HFFc6 (cell line): ENCODE results near the gene KCNAB1. TPM values are rescaled to one million over a fixed set of nuclear protein-coding genes. Genes with fewer than 3 reads are reported as not detected.

Experiments
- DNase-seq: peaks from one replicate; pipeline ENCODE4 v3.0.0-alpha.2; 2018
- H3K27ac Mint-ChIP-seq: 2 replicates; pipeline ENCODE4 v1.8.0; 2020; ENCODE audit warnings: mild to moderate bottlenecking, mixed read lengths
- H3K27me3 Mint-ChIP-seq: 2 replicates; pipeline ENCODE4 v1.8.0; 2021; ENCODE audit warnings: mild to moderate bottlenecking, moderate library complexity, mixed read lengths; ENCODE audit not compliant: insufficient read depth
- H3K36me3 Mint-ChIP-seq: 2 replicates; pipeline ENCODE4 v1.8.0; 2021; ENCODE audit warnings: low read depth, mixed read lengths
- H3K4me1 Mint-ChIP-seq: 2 replicates; pipeline ENCODE4 v1.8.0; 2020; ENCODE audit warnings: low read depth, mixed read lengths
- H3K4me3 Mint-ChIP-seq: 2 replicates; pipeline ENCODE4 v1.8.0; 2020; ENCODE audit warnings: mild to moderate bottlenecking, moderate library complexity, mixed read lengths
- H3K9me3 Mint-ChIP-seq: 2 replicates; pipeline ENCODE4 v1.8.0; 2020; ENCODE audit warnings: mild to moderate bottlenecking, mixed read lengths
- CTCF ChIP-seq: fragments of 200-600 bp; sonication (generic); IDR thresholded peaks from 2 replicates; pipeline ENCODE4 v1.5.0; 2021; ENCODE audit warnings: antibody characterized with exemption, mild to moderate bottlenecking
- total RNA-seq, 6 experiments: library from RNA; stranded (reverse); fragmentation: NEBNext Ultra II Directional; extraction: Animal tissue kit (Norgen Biotek cat#: 25700); gene quantifications; 2 replicates in 1 of 6; 3 replicates in 5 of 6; pipeline ENCODE4 v1.2.3, GENCODE V29; 2021

KCNAB1 gene
- total RNA-seq, 6 experiments from 2014 or later: not detected

- H3K9me3 Mint-ChIP-seq: no peaks in the 10 kb centered on the region
- no peaks in the 10 kb centered on the region for H3K4me1 Mint-ChIP-seq
These were observed 228.7 kb downstream of the KCNAB1 start for GRCh38 chr3:156349111-156349510.

GRCh38 chr3:156349978-156350377 lies 229.6 kb downstream of the KCNAB1 start:
- no peak overlapping the region for H3K27ac Mint-ChIP-seq
- H3K27me3 Mint-ChIP-seq: no peaks in the 10 kb centered on the region; the same call in 1 of the 2 replicates
- H3K9me3 Mint-ChIP-seq: no peaks in the 10 kb centered on the region
- H3K4me1 Mint-ChIP-seq: no peaks in the 10 kb centered on the region
- no peak for DNase-seq
- no peaks in the 10 kb centered on the region for H3K36me3 Mint-ChIP-seq
- no peak overlapping the region for H3K4me3 Mint-ChIP-seq
- no peak for TF ChIP-seq CTCF

More at GRCh38 chr3:156349111-156349510, 228.7 kb downstream of the KCNAB1 start:
- no peak for TF ChIP-seq CTCF
- no peaks in the 10 kb centered on the region for H3K36me3 Mint-ChIP-seq
- no peaks in the 10 kb centered on the region; the same call in 1 of the 2 replicates for H3K27me3 Mint-ChIP-seq
- DNase-seq: no peak
- no peak overlapping the region for H3K4me3 Mint-ChIP-seq
- H3K27ac Mint-ChIP-seq: no peak overlapping the region

GRCh38 chr3:156350781-156351180 lies 230.4 kb downstream of the KCNAB1 start:
- no peaks in the 10 kb centered on the region for H3K4me1 Mint-ChIP-seq
- no peak overlapping the region for H3K4me3 Mint-ChIP-seq
- no peaks in the 10 kb centered on the region for H3K9me3 Mint-ChIP-seq
- DNase-seq: no peak
- no peak for TF ChIP-seq CTCF
- H3K27ac Mint-ChIP-seq: no peak overlapping the region
- H3K36me3 Mint-ChIP-seq: no peaks in the 10 kb centered on the region
- no peaks in the 10 kb centered on the region; the same call in 1 of the 2 replicates for H3K27me3 Mint-ChIP-seq

GRCh38 chr3:156351783-156352182 lies 231.4 kb downstream of the KCNAB1 start:
- no peaks in the 10 kb centered on the region for H3K36me3 Mint-ChIP-seq
- no peak overlapping the region for H3K4me3 Mint-ChIP-seq

GRCh38 chr3:156352728-156353127 lies 232.3 kb downstream of the KCNAB1 start:
- Mint-ChIP-seq H3K27ac (no peak overlapping the region), H3K4me1 (no peaks in the 10 kb centered on the region), H3K9me3 (no peaks in the 10 kb centered on the region), H3K36me3 (no peaks in the 10 kb centered on the region), H3K4me3 (no peak overlapping the region), H3K27me3 (no peaks in the 10 kb centered on the region; the same call in none of the 2 replicates)
- DNase-seq: no peak
- TF ChIP-seq CTCF: no peak

More at GRCh38 chr3:156351783-156352182, 231.4 kb downstream of the KCNAB1 start:
- Mint-ChIP-seq H3K27ac (no peak overlapping the region), H3K4me1 (no peaks in the 10 kb centered on the region), H3K27me3 (no peaks in the 10 kb centered on the region; the same call in none of the 2 replicates), H3K9me3 (no peaks in the 10 kb centered on the region)
- no peak for DNase-seq
- TF ChIP-seq CTCF: no peak

GRCh38 chr3:156353563-156353962 lies 233.2 kb downstream of the KCNAB1 start:
- Mint-ChIP-seq H3K36me3 (no peaks in the 10 kb centered on the region), H3K27me3 (no peaks in the 10 kb centered on the region; the same call in 1 of the 2 replicates), H3K4me1 (no peaks in the 10 kb centered on the region), H3K27ac (no peak overlapping the region), H3K9me3 (no peaks in the 10 kb centered on the region), H3K4me3 (no peak overlapping the region)
- no peak for TF ChIP-seq CTCF
- DNase-seq: no peak
